MM.1S (cell line): Measurements from ENCODE around the gene TMEM141.

ENCODE experiments used
- EZH2phosphoT487 ChIP-seq: fragments of 300-600 bp; sonication (generic); IDR thresholded peaks from 2 replicates; pipeline ENCODE4 v1.6.1; 2018; ENCODE audit warnings: antibody characterized with exemption, low read length
- TF ChIP-seq, protein P1 (sequence below): fragments of 300-600 bp; sonication (generic); IDR thresholded peaks from 2 replicates; pipeline ENCODE4 v1.5.1; 2016; ENCODE audit warnings: antibody characterized with exemption, low read length, mixed read lengths

- TF ChIP-seq, protein P1, sequence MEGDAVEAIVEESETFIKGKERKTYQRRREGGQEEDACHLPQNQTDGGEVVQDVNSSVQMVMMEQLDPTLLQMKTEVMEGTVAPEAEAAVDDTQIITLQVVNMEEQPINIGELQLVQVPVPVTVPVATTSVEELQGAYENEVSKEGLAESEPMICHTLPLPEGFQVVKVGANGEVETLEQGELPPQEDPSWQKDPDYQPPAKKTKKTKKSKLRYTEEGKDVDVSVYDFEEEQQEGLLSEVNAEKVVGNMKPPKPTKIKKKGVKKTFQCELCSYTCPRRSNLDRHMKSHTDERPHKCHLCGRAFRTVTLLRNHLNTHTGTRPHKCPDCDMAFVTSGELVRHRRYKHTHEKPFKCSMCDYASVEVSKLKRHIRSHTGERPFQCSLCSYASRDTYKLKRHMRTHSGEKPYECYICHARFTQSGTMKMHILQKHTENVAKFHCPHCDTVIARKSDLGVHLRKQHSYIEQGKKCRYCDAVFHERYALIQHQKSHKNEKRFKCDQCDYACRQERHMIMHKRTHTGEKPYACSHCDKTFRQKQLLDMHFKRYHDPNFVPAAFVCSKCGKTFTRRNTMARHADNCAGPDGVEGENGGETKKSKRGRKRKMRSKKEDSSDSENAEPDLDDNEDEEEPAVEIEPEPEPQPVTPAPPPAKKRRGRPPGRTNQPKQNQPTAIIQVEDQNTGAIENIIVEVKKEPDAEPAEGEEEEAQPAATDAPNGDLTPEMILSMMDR = no peak
- TF ChIP-seq EZH2phosphoT487 = no peak
These were observed 5.2 kb downstream of the TMEM141 start, which contains the start of gene CCDC183 for GRCh38 chr9:136796238-136796774.
